HG03575 (cell line): ENCODE data around the gene NAALADL2.
"Not testable (repeated sequence)": the region's sequence is repeated elsewhere in the genome, so short reads cannot be mapped to it uniquely, and the experiment has no call there.

Experiments
- ATAC-seq: cut with Tn5 transposase; IDR thresholded peaks from one replicate; pipeline ENCODE4 v1.9.1; 2021; ENCODE audit not compliant: unreplicated experiment, insufficient number of reproducible peaks, low FRiP score; ENCODE audit errors: extremely low read depth

The NAALADL2 gene

GRCh38 chr3:175371187-175371586 is 512.1 kb downstream of the NAALADL2 start:
- ATAC-seq = not testable (repeated sequence)

- no peak for ATAC-seq
Measured at GRCh38 chr3:175374705-175375104, 515.6 kb downstream of the NAALADL2 start.

GRCh38 chr3:175378348-175378747 is 519.2 kb downstream of the NAALADL2 start:
- ATAC-seq = no peak

- no peak for ATAC-seq
Measured at GRCh38 chr3:175381685-175382084, 522.6 kb downstream of the NAALADL2 start.

- ATAC-seq = no peak
Measured at GRCh38 chr3:175383371-175383770, 524.2 kb downstream of the NAALADL2 start.

GRCh38 chr3:175383813-175384212 is 524.7 kb downstream of the NAALADL2 start:
- ATAC-seq = no peak

GRCh38 chr3:175384569-175384968 is 525.4 kb downstream of the NAALADL2 start:
- no peak for ATAC-seq

- no peak for ATAC-seq
Measured at GRCh38 chr3:175386630-175387029, 527.5 kb downstream of the NAALADL2 start.

- no peak for ATAC-seq
Measured at GRCh38 chr3:175389560-175389959, 530.4 kb downstream of the NAALADL2 start.

- no peak for ATAC-seq
Measured at GRCh38 chr3:175391601-175392000, 532.5 kb downstream of the NAALADL2 start.

GRCh38 chr3:175392653-175393052 is 533.5 kb downstream of the NAALADL2 start:
- ATAC-seq = no peak

GRCh38 chr3:175397372-175397771 is 538.2 kb downstream of the NAALADL2 start:
- ATAC-seq = no peak

- ATAC-seq = no peak
Measured at GRCh38 chr3:175398676-175399075, 539.5 kb downstream of the NAALADL2 start.

GRCh38 chr3:175399156-175399840 is 540.2 kb downstream of the NAALADL2 start:
- no peak for ATAC-seq

GRCh38 chr3:175404027-175404426 is 544.9 kb downstream of the NAALADL2 start:
- no peak for ATAC-seq

GRCh38 chr3:175404621-175405020 is 545.5 kb downstream of the NAALADL2 start:
- ATAC-seq = no peak

- no peak for ATAC-seq
Measured at GRCh38 chr3:175410251-175410650, 551.1 kb downstream of the NAALADL2 start.

GRCh38 chr3:175411405-175411804 is 552.3 kb downstream of the NAALADL2 start:
- no peak for ATAC-seq

GRCh38 chr3:175411946-175412345 is 552.8 kb downstream of the NAALADL2 start:
- ATAC-seq = no peak

- ATAC-seq = no peak
Measured at GRCh38 chr3:175413926-175414325, 554.8 kb downstream of the NAALADL2 start.

- ATAC-seq = no peak
Measured at GRCh38 chr3:175416600-175416999, 557.5 kb downstream of the NAALADL2 start.
